ENCODE data around the gene SLC30A3. TPM values are rescaled to one million over a fixed set of nuclear protein-coding genes. Genes with fewer than 3 reads are reported as not detected.

Gene SLC30A3
- total and polyA plus RNA-seq, 2 of the 13 experiments (the other 11 are each of a cell fraction or from before 2014, with no cell fraction given): 0.38 to 0.79 TPM

- TF ChIP-seq RFX5 (IDR thresholded peaks at IDR 0.05; ENCODE audit: low read depth, low read length) (no peak), ZNF280D (CRISPR knock-in tag; IDR thresholded peaks at IDR 0.05) (peak; percentile 86; the same call in 1 of the 2 replicates), ZFP1 (CRISPR knock-in tag; IDR thresholded peaks at IDR 0.05) (no peak), ZNF605 (CRISPR knock-in tag; IDR thresholded peaks at IDR 0.05) (peak; percentile 63; the same call in 1 of the 2 replicates), KAT8 (CRISPR knock-in tag; IDR thresholded peaks at IDR 0.05) (peak; percentile 93), NFE2L2 (IDR thresholded peaks at IDR 0.05; ENCODE audit: low read length) (no peak), RAD21 (CRISPR knock-in tag; IDR thresholded peaks at IDR 0.05) (peak; percentile 71), BCL6 (CRISPR knock-in tag; IDR thresholded peaks at IDR 0.05) (0 out of 2 replicates have a peak, but pooled peaks have one; percentile 22), ZNF468 (CRISPR knock-in tag; IDR thresholded peaks at IDR 0.05) (peak; percentile 89), KDM3A (CRISPR knock-in tag; IDR thresholded peaks at IDR 0.05; ENCODE audit: low read depth) (no peak; the same call in 1 of the 2 replicates), ZNF879 (CRISPR knock-in tag; IDR thresholded peaks at IDR 0.05) (peak; percentile 71; the same call in 1 of the 2 replicates), NPAS2 (CRISPR knock-in tag; IDR thresholded peaks at IDR 0.05; ENCODE audit: borderline replicate concordance) (no peak), MAX (IDR thresholded peaks at IDR 0.05) (peak; percentile 31; the same call in 1 of the 2 replicates), ZNF564 (CRISPR knock-in tag; IDR thresholded peaks at IDR 0.05) (peak; percentile 91), JDP2 (CRISPR knock-in tag; IDR thresholded peaks at IDR 0.05; ENCODE audit: borderline replicate concordance) (no peak; the same call in 1 of the 2 replicates), SUZ12 (IDR thresholded peaks at IDR 0.05; ENCODE audit: low read depth, low read length) (no peak), ETS1 (CRISPR knock-in tag; IDR thresholded peaks at IDR 0.05) (no peak), ATF5 (CRISPR knock-in tag; IDR thresholded peaks at IDR 0.05; ENCODE audit: low read depth) (peak; percentile 87), ZNF724P (CRISPR knock-in tag; IDR thresholded peaks at IDR 0.05; ENCODE audit: borderline replicate concordance) (peak; percentile 51; the same call in 1 of the 2 replicates), MZF1 (CRISPR knock-in tag; IDR thresholded peaks at IDR 0.05; ENCODE audit: borderline replicate concordance) (no peak), HDAC1 (CRISPR knock-in tag; IDR thresholded peaks at IDR 0.05) (peak; percentile 83), TFDP2 (CRISPR knock-in tag; IDR thresholded peaks at IDR 0.05) (peak; percentile 73; the same call in 1 of the 2 replicates), TBP (CRISPR knock-in tag; IDR thresholded peaks at IDR 0.05) (peak; percentile 89; the same call in 1 of the 2 replicates), KDM4B (CRISPR knock-in tag; IDR thresholded peaks at IDR 0.05) (no peak; the same call in 1 of the 2 replicates), ZNF225 (CRISPR knock-in tag; IDR thresholded peaks at IDR 0.05) (peak; percentile 96), ZNF614 (CRISPR knock-in tag; IDR thresholded peaks at IDR 0.05; ENCODE audit: borderline replicate concordance) (0 out of 2 replicates have a peak, but pooled peaks have one; percentile 20)
Measured at GRCh38 chr2:27211943-27212625, 50.8 kb downstream of the SLC30A3 start, which contains the start of the genes ATRAID and SLC5A6 (continued).
